HK-2 (cell line): ENCODE data around the gene CEP250.
"Not testable (repeated sequence)": the region's sequence is repeated elsewhere in the genome, so short reads cannot be mapped to it uniquely, and the experiment has no call there.

Experiments used
- DNase-seq: peaks from one replicate; pipeline ENCODE4 v3.0.0-alpha.2; 2018; ENCODE audit not compliant: unreplicated experiment

CEP250 gene

DNA sequence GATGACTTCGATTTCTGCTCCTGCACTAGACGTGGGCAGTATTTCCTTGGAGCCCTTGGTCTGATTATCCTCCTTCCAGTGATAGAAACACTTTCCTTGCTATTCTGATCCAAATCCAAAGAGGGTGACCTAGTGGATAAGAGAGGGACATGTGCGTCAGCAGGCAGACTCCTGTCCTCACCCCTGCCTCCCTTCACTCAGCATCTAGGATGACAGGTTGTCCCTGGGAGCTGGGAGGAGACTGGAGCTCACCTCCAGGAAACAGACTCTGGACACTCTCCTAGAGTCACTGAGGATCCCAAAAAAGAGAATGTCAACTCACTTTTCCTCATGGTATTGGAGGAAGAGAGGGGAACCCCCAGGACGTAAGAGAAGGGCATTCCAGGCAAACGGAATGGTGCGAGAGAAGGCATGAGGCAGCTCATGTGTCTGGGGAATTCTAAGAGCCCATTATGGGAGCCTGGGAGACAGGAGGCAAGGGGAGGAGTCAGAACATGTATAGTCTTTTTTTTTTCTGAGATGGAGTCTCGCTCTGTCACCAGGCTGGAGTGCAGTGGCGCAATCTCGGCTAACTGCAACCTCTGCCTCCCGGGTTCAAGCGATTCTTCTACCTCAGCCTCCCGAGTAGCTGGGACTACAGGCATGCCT lies 71.8 kb downstream of the CEP250 start:
- no peak for DNase-seq

- DNase-seq = no peak
Observed at GRCh38 chr20:35529552-35529951, 74.2 kb downstream of the CEP250 start, which contains the start of gene C20orf173. Gene C20orf173, minus strand, starts transcription at chr20:35529652. Its CDS starts 279 bp downstream, at chr20:35529373.

DNA sequence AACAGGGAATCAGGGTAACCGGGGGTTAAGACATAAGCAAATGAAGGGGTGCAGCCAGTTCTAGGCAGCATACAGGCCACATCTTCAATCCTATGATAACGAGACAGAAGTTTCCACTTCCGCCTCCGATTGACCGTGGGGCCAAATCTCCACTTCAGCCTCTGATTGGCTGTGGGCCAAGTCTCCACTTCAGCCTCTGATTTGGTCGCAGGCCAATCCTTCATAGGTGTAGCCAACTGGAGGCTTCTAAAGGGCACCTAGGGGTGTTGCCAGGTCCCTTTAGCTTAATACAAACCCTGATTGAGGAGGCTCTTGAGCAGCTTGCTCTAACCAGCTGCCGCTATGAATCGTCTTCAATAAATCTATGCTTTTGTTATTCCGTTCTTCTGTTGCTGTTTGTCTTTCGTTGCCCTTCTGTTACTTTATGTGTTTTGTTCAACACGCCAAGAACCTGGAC lies 84.4 kb downstream of the CEP250 start:
- DNase-seq = no peak

GRCh38 chr20:35541118-35541782 lies 85.9 kb downstream of the CEP250 start:
- DNase-seq = no peak

DNA sequence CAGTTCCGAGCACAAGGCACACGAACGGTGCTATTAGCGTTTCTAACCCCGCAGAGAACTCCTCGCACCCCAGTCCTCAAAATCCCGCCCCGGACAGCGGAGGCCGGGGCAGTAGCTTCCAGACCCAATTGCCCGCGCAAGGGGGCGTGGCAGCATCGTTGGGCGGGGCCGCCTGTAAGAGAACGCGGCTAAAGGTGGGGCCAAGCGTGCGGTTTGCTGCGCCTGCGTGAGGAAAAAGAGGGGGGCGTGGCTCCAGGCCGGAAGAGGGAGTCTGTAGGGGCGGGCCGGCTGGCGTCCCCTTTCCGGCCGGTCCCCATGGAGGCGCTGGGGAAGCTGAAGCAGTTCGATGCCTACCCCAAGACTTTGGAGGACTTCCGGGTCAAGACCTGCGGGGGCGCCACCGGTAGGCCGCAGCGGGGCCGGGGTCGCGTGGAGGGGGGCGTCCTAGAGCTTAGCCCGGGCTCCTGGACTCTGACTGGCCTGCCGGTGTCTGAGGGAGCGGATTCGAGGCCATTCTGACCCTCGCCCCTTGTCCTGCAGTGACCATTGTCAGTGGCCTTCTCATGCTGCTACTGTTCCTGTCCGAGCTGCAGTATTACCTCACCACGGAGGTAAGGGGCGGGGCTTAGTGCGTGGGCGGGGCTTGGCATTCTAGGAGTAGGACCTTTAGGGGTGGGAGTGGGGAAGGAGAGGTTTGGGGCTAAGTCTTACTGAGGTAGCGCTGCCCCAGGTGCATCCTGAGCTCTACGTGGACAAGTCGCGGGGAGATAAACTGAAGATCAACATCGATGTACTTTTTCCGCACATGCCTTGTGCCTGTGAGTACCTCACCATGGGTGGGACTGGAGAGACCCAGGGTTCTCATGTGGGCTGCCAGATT lies 86.6 kb downstream of the CEP250 start, which contains the start of gene ERGIC3:
Gene ERGIC3, plus strand, starts transcription at position 296 of the 880 bp plus-strand sequence. Its CDS starts 20 bp downstream, at position 316.
- peak; percentile 99 for DNase-seq

GRCh38 chr20:35542990-35543389 lies 87.6 kb downstream of the CEP250 start:
- no peak for DNase-seq

- no peak for DNase-seq
Observed at GRCh38 chr20:35544436-35544835, 89.0 kb downstream of the CEP250 start.

DNA sequence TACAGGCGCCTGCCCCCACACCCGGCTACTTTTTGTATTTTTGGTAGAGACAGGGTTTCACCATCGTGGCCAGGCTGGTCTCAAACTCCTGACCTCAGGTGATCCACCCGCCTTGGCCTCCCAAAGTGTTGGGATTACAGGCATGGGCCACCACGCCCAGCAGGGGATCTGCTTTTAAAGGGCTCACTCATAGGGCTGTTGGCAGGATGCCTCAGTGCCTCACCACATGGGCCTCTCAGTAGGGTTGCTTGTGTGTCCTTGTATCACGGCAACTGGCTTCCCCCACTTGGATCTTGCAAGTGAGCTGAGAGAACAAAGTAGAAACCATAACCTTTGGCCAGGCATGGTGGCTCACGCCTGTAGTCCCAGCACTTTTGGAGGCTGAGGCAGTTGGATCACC lies 89.5 kb downstream of the CEP250 start:
- DNase-seq = peak; percentile 62

GRCh38 chr20:35546127-35546526 lies 90.7 kb downstream of the CEP250 start:
- DNase-seq = no peak

DNA sequence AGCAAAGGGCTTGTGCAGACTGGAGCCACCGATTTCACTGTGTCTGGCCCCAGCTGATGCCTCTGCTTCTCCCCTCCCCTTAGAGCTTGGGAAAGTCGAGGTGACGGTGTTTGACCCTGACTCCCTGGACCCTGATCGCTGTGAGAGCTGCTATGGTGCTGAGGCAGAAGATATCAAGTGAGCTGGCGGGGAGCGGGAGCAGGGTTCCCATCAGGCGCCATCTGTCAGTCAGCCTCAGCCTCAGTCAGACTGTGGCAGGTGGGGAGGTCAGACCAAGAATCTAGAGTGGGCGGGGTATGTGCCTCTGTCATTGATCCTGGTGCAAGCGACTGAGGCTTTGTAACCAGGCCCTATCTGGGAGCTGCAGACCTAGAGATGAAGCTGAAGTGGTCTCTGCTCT lies 91.9 kb downstream of the CEP250 start:
- no peak for DNase-seq

DNA sequence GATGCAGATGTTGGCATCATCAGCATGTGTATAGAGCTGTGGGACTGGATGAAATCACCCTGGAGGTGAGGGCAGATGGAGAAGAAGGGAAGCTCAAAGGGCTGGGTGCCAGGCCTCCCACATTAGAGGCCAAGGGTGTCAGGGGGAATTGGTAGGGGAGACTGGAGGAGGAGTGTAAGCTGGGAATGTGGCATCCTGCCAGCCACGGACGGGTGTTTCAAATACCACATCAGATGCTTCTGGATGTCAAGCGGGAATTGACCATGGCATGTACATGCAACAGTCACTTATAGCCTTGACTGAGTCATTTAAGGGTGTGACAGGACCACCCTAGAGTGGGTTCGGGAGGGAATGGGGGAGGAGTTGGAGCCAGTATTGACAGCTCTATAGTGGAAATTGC lies 96.1 kb downstream of the CEP250 start:
- DNase-seq = no peak

GRCh38 chr20:35552914-35553313 lies 97.5 kb downstream of the CEP250 start:
- DNase-seq = no peak

DNA sequence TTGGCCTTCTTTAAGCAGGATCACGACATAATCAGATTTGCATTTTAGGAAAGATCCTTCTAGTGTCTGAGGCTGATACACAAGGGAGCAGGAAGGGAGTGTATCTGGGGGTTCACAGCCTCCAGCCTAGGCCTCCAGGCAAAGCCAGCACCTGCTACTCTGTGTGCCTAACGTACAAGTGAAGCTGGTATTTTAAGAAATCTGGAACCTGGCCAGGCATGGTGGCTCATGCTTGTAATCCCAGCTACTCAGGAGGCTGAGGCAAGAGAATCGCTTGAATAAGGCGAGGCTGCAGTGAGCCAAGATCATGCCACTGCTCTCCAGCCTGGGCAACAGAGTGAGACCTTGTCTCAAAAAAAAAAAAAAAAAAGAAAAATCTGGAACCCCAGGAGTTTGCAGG lies 100.1 kb downstream of the CEP250 start:
- not testable (repeated sequence) for DNase-seq

DNA sequence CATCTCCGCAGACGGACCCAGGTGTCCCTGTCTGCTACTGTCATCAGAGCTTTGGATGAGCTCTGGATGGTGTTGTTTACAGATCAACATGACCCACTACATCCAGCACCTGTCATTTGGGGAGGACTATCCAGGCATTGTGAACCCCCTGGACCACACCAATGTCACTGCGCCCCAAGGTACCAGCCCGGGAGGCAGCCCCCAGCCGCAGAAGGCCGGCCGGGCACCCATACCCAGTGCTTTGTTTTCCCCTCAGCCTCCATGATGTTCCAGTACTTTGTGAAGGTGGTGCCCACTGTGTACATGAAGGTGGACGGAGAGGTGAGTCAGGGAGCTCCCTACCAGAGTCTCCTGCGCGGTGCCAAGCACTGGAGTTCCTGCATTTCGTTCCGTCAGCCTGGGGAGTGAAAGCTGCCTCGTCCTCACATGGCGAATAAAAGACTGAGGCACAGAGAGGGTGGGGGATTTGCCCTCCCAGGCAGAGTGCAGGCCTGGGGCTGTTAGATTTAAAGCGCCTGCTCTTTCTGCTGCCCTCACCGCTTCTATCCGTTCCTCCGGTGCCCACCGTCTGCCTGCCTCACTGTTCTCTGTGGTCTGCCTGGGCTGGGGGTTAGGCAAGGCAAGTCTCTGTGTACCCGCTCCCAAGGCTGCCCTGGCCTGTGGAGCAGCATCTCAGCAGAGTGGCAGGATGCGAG lies 100.7 kb downstream of the CEP250 start:
- no peak for DNase-seq

DNA sequence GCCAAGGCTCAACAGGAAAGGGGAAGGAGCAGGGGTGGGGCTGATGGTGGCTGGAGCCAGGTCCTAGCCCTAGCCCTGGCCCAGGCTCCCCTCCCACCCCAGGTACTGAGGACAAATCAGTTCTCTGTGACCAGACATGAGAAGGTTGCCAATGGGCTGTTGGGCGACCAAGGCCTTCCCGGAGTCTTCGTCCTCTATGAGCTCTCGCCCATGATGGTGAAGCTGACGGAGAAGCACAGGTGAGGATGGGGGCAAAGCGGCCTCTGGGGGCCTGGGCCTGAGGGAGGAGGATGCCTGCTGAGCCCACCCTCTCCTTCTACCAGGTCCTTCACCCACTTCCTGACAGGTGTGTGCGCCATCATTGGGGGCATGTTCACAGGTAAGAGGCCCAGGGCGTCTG lies 101.5 kb downstream of the CEP250 start:
- no peak for DNase-seq

GRCh38 chr20:35558451-35558850 lies 103.1 kb downstream of the CEP250 start:
- no peak for DNase-seq

GRCh38 chr20:35559042-35559693 lies 103.8 kb downstream of the CEP250 start:
- DNase-seq = no peak

GRCh38 chr20:35560105-35560511 lies 104.7 kb downstream of the CEP250 start:
- DNase-seq = no peak

DNA sequence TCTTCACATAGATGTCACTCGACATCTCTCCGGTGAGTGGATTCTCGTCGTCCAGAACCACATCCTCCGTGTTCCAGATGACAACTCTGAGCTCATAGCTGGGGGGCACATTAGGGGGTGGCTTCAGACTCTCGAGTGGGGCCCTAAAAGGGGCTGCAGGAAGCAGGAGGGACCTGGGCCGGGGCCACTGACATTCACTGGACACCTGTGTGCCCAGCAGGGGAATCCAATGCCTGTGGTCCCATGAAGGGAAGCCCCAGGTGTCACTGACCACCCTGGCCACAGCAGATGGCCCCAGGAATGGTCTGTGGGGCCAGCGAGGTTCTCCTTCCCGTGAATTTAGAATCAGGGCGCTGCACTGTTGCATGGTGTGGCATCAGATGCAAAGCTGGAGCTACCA lies 105.1 kb downstream of the CEP250 start:
- DNase-seq = no peak

DNA sequence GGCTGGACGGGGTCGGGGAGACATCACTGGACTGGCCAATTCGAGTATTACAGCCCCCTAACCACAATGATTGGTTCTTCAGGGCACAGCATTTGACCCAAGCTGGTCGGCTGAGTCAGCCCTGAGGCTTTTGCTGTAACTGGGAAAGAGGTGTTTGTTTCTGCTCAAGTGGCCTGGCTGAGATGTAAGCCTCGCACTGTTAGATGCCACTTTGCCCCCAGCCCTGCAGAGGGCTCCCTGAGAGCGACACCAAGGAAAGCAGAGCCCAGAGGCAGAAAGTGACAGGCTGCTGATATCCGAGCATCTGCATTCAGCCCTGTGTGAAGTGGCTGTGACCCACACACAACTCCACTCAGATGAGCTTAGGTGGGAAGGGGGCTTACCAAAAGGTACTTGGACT lies 105.9 kb downstream of the CEP250 start:
- peak; percentile 82 for DNase-seq

GRCh38 chr20:35561671-35562070 lies 106.3 kb downstream of the CEP250 start:
- no peak for DNase-seq
